ENCODE data around the gene PLCB1. TPM values are rescaled to one million over a fixed set of nuclear protein-coding genes. Genes with fewer than 3 reads are reported as not detected.
"Not testable (repeated sequence)": the region's sequence is repeated elsewhere in the genome, so short reads cannot be mapped to it uniquely, and the experiment has no call there.

Gene PLCB1
- total RNA-seq, 3 donors from 2014 or later, result 12.2 to 106 (median 30.5) TPM

DNA sequence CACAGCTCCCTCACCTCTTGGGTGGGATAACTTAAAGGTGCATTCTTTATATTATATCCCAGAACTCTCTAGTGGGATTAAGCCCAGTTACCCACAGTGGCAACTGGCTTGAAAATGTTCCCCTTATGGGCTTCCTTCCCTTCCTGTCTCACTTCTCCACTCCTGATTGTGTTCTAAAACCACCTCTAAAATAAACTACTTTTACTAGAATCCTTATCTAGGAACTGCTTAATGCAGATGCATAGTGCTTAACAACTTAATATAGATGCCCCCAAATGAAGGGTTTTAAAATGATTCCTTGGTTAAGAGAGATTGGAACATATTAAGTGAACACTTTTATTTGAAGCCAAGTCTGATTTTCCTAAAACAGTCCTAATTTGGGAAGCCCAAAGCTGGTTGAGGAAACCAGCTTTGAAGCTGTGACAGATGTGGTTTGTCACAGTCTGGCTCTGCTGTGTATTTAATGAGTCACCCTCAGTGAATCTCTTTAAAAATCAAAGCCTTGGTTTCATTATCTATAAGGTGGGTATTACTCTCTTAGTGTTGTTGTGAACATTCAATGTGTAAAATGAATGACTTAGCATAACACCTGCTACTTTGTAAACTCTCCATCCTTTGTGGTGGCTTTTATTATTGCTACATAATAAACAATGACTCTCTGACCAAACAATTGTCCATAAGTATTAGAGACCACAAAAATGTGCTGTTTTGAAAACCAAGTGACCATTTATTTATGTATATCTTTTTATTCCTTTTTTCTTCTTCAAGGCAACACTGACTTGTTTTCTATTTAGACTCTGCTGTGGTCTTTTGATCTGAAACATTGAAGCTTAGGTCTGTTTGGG lies 24.4 kb downstream of the PLCB1 start:
- peaks cover 0 to 14% of the 10 kb centered on the region in 2 donors for H3K4me1 ChIP-seq
- H3K27ac ChIP-seq, result peak overlapping the region; percentile 27 to 66
- no peaks in the 10 kb centered on the region for H3K27me3 ChIP-seq

GRCh38 chr20:8159217-8159616 lies 27.2 kb downstream of the PLCB1 start:
- intact Hi-C loops (cut with DNase I; ENCODE audit: low total_unique reads); H3K27me3 ChIP-seq; H3K36me3 ChIP-seq; DNase-seq (ENCODE audit: low spot score in 2 of 2); H3K4me3 ChIP-seq; H3K4me1 ChIP-seq; H3K9me3 ChIP-seq; H3K27ac ChIP-seq: not testable (repeated sequence)

More for the DNA sequence above, 24.4 kb downstream of the PLCB1 start:
- TF ChIP-seq POLR2AphosphoS5 (IDR thresholded peaks at IDR 0.05) (no peak), POLR2A (IDR thresholded peaks at IDR 0.05) (no peak), CTCF (IDR thresholded peaks at IDR 0.05) (no peak)
- no peaks in the 10 kb centered on the region for H3K9me3 ChIP-seq
- intact Hi-C loops (cut with DNase I; ENCODE audit: low total_unique reads), result no loop called here
- H3K4me3 ChIP-seq, result no peak overlapping the region
- H3K36me3 ChIP-seq, result no peaks in the 10 kb centered on the region
- no peak for DNase-seq (ENCODE audit: low spot score in 2 of 2)

DNA sequence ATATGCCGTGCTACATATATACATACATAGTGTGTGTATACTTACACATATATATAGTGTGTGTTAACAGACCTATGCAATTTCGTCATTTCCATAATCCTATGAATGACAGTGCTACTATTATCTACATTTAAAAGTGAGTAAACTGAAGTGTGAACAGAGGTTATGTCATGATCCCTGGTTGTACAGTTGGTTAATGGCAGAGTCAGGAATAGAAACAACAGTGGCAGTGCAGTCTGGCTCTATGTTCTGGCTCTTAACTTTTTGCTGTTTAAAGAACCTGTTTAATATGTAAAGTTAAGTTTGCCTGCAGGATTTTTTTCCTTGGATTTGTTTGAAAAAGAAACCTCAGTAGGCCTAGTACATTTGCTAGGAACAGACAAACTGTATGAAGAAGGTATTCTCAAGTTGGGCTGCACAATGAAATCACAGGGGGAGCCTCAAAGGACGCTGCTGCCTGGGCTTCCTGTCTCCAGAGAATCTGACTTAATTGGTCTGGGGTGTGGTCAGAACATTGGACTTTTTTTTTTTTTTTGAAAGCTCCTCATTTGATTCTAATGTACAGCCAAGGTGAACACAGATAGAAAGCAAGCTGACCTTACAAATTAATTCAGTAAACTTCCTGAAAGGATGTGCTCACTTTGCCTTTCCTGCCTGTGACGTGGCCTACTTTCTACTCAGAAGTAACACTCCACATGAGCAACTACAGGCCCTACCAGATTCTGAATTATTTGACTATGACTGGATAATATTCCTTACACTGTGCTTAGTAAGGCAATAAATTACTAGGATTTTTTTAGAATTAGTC lies 29.4 kb downstream of the PLCB1 start:
- Histone ChIP-seq H3K4me1 (peaks cover 0 to 4% of the 10 kb centered on the region in 2 donors), H3K36me3 (no peaks in the 10 kb centered on the region), H3K9me3 (no peaks in the 10 kb centered on the region), H3K4me3 (no peak overlapping the region), H3K27me3 (no peaks in the 10 kb centered on the region), H3K27ac (peak overlapping the region in 1 of 2 donors; percentile 9)
- intact Hi-C loops (cut with DNase I; ENCODE audit: low total_unique reads), result loop anchor here (5.0 kb wide), 1 partner anchor 144 kb away; the partner anchor contains the start of gene TMX4
- no peak for TF ChIP-seq POLR2A (IDR thresholded peaks at IDR 0.05)
- TF ChIP-seq POLR2AphosphoS5 (IDR thresholded peaks at IDR 0.05), result no peak
- no peak for TF ChIP-seq CTCF (IDR thresholded peaks at IDR 0.05)
- no peak for DNase-seq (ENCODE audit: low spot score in 2 of 2)

GRCh38 chr20:8162610-8163009 lies 30.5 kb downstream of the PLCB1 start:
- intact Hi-C loops (cut with DNase I; ENCODE audit: low total_unique reads), result loop anchor here (5.0 kb wide), 1 partner anchor 145 kb away; the partner anchor contains the start of gene TMX4
- H3K36me3 ChIP-seq, result no peaks in the 10 kb centered on the region
- no peaks in the 10 kb centered on the region for H3K9me3 ChIP-seq
- no peaks in the 10 kb centered on the region for H3K27me3 ChIP-seq
- H3K27ac ChIP-seq, result no peak overlapping the region
- DNase-seq (ENCODE audit: low spot score in 2 of 2), result no peak
- no peak overlapping the region for H3K4me3 ChIP-seq
- no peaks in the 10 kb centered on the region for H3K4me1 ChIP-seq
- TF ChIP-seq POLR2AphosphoS5 (IDR thresholded peaks at IDR 0.05) (no peak), POLR2A (IDR thresholded peaks at IDR 0.05) (no peak), CTCF (IDR thresholded peaks at IDR 0.05) (no peak)

DNA sequence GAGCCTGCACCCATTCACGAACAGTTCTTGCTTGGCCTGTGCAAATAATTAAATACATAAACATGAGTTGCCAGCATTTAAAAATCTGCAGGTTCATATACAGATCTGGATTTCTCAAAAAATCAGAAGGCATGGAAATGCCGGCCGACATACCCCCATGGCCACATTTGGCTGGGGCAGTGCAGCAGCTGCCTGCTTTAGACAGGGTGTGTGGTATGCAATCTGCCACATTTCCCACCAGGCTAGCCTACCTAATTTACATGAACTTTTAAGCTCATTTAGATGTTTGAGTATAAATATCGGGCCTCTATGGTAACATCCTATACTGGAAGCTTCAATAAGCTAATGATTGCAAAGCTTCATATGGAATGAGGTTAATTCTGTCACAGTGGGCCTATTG lies 31.5 kb downstream of the PLCB1 start:
- intact Hi-C loops (cut with DNase I; ENCODE audit: low total_unique reads), result loop anchor here (5.0 kb wide), 1 partner anchor 146 kb away; the partner anchor contains the start of gene TMX4
- Histone ChIP-seq H3K36me3 (no peaks in the 10 kb centered on the region), H3K4me1 (no peaks in the 10 kb centered on the region), H3K4me3 (no peak overlapping the region), H3K27me3 (no peaks in the 10 kb centered on the region), H3K27ac (no peak overlapping the region), H3K9me3 (no peaks in the 10 kb centered on the region)
- DNase-seq (ENCODE audit: low spot score in 2 of 2), result no peak
- no peak for TF ChIP-seq CTCF (IDR thresholded peaks at IDR 0.05)
- TF ChIP-seq POLR2A (IDR thresholded peaks at IDR 0.05), result no peak
- no peak for TF ChIP-seq POLR2AphosphoS5 (IDR thresholded peaks at IDR 0.05)

All from breast epithelium (tissue), 4 donors.